HG03442 (cell line): ENCODE measurements around the gene SYPL1.
"Not testable (repeated sequence)": the region's sequence is repeated elsewhere in the genome, so short reads cannot be mapped to it uniquely, and the experiment has no call there.

Experiments used
- ATAC-seq: cut with Tn5 transposase; IDR thresholded peaks from one replicate; pipeline ENCODE4 v1.9.1; 2021; ENCODE audit warnings: mild to moderate bottlenecking, moderate library complexity; ENCODE audit not compliant: unreplicated experiment

SYPL1 gene

DNA sequence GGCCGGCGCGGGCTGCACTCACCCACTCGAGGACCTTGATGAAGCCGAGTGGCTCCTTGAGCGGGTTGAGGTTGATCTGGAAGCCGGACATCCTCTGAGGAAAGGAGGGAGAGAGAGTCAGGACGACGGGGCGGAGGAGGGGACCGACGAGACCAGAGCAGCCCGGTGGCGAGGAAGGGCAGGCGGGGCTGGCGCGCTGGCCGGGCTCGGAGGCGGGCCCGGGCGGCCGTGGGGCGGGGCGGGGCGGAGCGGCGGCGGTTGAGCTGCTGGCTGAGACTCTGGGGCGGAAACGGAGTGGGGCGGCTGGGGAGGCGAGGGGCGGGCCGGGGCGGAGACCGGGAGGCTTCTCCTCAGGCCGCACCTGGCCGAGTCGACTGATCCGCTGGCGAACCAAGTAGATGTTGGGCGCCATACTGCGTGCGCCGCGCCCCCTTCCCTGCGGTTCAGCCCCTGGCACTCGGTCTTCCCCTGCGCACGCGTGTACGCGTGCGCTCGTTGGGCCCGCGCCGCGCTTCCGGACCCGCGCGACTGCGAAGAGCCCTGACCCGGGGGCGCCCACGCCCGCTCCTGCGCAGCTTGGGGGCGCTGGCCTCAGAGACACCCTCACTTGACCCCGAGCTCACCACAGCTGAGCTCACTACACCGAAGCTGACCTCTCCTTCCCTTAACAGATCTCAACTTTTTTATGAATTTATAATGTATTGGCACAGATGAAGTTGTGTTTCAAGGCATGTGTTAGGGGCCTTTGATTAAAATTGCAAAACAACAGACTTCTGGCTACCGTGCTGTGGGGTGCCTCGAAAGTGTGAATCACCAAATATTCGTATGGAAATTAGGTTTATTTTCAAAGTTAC, at the start of gene SYPL1:
Gene SYPL1 (minus strand): TSS at position 195 of the 854 bp plus-strand sequence. CDS start 104 bp downstream, at position 91.
- ATAC-seq, result peak; percentile 77

DNA sequence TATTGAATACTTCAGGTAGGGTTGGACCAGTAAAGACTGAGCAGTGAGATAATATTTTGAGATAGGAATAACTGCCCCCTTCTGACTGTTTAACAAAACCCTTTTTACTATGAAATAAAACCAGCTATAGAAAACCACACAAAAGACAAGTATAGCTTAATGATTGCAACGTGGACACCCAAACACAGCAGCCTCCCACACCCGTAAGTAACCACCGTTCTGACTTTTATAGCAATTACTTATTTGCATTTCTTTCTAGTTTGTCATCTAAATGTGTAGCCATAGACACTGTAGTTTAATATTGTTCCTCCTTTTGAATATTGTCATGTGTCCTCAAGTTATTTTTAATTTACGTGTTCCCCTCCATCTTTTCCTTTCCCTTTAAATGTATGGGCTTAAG, 42.9 kb upstream of the SYPL1 start:
- no peak for ATAC-seq

- peak; percentile 77 for ATAC-seq
These were observed 41.9 kb upstream of the SYPL1 start for GRCh38 chr7:106153891-106154449.

DNA sequence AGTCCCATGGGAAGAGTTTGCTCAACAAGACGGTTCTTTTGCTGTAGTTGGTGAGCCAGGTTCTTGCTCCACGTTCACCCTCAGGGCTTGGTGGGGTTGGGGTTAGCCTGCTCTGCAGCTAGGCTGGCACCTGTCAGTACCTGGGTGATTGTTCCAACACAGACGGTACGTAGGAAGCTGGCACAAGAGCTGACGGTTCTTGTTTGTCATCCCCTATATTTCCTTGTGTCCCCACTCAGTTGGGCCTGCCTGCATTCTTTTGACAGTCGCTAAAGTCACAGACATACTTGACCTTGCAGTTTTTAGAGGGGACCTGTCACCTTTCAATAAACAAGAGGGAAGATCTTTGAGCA, 40.2 kb upstream of the SYPL1 start:
- ATAC-seq, result no peak

DNA sequence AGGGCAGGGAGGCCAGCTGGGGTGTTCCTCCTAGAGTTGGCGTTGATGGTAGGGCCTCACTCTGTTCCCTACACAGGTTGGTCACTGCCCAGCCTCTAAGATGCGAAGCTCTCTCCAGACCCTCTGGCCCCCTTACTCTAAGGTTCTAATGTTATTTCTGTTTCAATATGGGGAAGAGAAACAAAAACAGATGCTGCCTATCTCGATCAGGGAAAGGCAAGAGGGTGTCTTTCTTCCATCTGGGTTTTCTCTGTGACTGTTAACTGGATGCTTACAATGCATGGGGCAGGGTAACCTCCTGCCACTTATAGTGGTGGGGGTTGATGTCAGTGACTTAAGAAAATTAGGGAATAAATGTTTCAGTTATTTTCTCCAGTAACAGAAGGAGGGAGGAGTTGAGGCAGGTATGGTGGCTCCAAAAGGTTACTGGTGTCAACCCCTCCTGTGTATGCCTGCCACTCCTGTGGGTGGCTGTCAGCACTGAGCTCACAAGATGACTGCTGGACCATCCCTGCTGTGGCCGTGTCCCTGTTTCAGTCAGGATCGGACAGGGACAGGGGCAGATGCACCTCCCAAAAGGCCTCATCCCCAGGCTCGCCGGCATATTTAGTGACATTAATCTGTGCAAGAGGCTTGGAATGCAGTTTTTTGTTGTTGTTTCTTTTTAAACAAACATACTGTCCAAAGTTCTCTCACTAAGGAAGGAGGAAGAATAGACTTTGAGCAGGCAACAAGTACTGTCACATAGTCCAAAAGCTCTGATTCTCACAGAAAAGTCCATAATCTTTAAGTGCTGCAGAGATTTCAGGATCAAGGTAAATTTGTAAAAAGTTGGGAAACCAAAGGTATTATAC, 39.6 kb upstream of the SYPL1 start:
- ATAC-seq, result no peak

DNA sequence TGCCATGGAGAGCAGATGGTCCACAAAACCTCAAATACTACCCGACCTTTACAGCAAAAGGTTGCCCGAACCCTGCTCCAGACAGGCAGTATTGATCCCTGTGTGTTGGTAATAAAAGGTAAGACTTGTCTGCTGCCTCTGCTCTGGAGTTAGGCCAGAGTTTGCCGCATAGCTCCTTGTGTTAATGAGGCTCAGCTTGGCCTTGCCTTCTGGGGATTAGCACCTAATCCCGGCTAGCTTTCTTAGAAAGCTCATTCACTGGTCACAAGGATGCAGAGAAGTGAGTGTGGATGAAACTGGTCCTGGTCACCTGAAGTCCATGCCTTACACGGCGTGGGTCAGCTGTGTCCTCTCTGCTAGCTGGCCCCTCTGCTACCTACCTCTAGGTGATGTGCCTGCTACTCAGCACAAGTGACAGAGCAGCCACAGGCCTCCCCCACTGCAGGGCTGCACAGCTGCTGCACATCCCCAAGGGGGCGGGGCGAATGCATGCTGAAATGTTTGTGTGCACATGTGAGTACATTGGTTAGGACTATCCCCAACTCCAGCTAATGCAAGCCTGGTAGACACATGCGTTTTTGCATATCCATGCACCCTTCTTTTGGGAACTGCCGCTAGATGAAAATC, 31.7 kb upstream of the SYPL1 start:
- no peak for ATAC-seq

DNA sequence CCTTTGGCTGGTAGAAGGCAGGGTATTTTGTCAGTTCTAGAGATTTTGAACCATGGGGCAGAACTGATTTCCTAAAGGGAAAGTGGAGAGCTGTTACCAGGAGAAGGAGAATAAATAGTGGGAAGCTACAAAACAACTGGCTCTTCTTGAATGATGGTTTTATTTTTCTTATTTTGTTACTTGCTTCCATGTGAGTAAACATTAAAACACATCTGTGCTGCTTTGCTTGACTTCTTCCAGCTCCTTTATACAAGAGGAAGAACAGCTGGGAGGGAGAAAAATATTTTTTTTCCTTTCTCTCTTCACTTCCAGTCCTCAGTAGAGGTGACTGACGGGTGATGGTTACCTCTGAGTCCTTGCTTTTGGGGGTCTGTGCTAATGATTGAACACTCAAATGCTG, 30.0 kb upstream of the SYPL1 start:
- no peak for ATAC-seq

GRCh38 chr7:106140406-106141173, 28.5 kb upstream of the SYPL1 start:
- no peak for ATAC-seq

DNA sequence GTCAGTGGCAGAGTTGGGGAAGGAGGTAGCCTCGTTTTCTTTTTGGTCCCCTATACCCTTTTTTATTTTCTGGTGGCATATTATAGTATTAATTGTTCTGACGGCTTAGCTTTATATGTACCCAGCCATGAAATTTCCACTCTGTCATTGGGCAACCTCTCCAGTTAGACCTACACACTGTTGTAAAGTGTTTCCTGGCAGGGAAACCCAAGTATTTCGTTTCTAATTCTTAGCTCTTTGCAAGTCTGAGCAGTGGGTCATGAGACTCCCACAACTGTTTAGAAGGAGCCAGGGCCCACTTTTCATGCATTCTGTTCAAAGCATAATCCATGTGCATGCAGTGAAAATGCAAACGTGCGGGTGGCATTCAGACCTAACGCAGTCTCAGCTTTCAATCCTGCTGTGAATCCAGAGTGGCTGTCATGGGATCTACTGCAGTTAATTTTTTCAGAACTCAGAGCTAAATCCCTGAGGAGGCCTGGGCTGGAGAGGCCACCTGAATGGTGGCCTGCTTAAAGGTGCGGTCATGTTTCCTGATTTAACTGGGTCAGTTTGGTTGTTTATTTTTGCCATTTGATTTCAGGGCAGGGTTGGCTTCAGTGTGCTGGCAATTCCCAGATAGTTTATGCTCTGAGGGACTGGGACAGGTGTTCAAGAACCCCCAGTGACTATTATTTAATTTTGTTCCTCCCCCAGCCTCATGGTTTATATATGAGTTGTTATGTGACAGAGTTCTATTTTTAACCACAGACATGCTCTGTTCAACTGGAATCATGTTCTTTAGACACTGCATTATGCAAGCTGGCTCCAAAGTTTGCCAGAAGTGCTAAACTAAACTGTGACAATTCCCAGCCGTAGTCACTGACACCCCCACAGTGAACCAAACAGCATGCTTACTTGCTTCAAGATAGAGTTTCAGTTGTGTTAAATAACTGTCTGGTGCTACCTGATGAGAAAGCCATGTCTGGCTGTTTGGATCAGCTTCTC, 27.4 kb upstream of the SYPL1 start:
- ATAC-seq, result no peak

DNA sequence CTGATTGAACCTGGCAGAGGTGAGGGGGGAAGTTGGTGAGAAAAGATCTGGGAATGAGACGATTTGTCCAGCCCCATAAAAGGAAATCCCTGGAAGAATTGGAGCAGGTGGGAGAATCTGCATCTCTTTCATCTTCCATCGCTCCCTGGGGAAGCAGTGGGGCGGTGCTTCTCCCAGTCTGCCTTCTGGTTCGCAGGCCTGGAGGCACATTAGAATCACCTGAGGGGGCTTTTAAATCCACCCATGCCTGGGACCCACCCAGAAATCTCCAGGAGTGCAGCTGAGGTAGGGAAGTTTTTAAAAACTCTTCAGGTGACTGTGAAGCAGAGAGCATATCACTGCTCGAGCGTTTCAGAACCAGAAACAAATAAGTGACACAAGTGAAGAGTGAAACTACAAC, 26.7 kb upstream of the SYPL1 start:
- no peak for ATAC-seq

- not testable (repeated sequence) for ATAC-seq
These were observed 26.1 kb upstream of the SYPL1 start for GRCh38 chr7:106138181-106138580.

DNA sequence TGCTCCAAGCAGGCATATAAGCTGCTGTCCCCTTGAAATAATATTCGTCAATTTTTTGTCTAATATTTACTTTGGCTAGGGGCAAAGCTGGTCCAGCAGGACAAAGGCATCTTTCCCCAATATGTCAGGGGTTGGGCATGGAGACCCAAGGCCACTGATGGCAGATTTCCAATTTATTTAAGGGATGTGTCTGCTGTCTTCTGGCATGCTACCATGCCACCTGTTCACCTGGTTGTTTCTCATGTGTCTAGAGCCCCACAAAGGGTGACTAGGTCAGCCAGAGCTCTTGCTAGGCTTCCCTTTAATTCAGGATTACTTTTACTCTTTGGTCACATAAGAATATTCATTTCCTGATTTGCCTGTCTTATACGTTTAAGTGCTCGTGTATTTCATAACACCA, 22.1 kb upstream of the SYPL1 start:
- no peak for ATAC-seq

- ATAC-seq, result no peak
These were observed 17.2 kb upstream of the SYPL1 start for GRCh38 chr7:106129291-106129690.

DNA sequence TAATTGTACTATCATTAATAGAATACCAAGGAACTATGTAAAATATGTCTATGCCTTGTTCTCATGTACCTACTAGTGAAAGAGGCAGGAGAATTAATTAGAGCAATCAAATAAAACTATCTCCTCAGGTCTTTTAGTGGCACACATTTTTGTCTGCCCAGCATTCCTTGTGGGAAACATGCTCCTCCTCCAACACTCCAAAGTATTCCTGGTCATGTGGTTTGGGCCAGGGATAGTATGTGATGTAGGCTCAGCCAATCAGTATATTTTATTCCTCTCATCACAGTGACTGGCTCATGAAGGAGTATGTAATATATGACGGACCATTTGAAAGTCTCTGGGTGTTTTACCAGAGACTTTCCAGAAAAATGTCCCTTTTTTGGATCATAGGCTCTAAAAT, 16.7 kb upstream of the SYPL1 start:
- no peak for ATAC-seq

- no peak for ATAC-seq
These were observed 16.1 kb upstream of the SYPL1 start for GRCh38 chr7:106127984-106128780.

GRCh38 chr7:106126170-106126938, 14.2 kb upstream of the SYPL1 start:
- ATAC-seq, result no peak

- ATAC-seq, result no peak
These were observed 13.3 kb upstream of the SYPL1 start for GRCh38 chr7:106125417-106125816.

DNA sequence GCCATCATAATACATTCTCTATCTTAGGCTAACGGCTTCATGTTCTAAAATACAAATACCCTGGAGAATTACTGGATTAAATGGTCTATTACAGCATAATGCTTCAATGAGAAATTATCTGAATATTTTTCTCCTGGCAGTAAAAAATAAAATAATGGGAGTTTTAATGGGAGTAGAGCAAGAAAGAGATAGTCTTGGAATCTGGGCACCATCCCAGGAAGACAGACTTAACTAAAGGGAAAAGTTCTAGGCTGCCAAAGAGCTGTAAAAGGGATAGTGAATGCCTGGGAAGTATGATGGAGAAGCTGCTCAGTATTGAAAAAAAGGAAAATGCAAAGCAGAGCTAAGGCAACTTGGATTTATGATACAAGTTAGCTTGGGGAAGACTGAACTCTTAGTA, 12.1 kb upstream of the SYPL1 start:
- ATAC-seq, result no peak
